HCT116 (cell line): ENCODE measurements around the gene TLR8. TPM values are rescaled to one million over a fixed set of nuclear protein-coding genes. Genes with fewer than 3 reads are reported as not detected.

Experiments used
- ATAC-seq: fragments of 200-7000 bp; cut with Tn5 transposase; 2 replicates; pipeline ENCODE4 v1.9.1; 2020; ENCODE audit warnings: mild to moderate bottlenecking, moderate library complexity
- BruUV-seq: library from RNA; stranded (reverse); fragments of 400-500 nt; replicated peaks from 2 replicates; lab custom pipeline; 2021; lab: Mats Ljungman, UMichigan
- CTCF ChIA-PET: fragments of 300-600 bp; sonication (Branson Sonifier 250); formaldehyde crosslinking; loops from one replicate; lab custom pipeline; 2021; ENCODE audit warnings: antibody characterized with exemption; lab: Charles Lee
- POLR2A ChIA-PET: fragments of 300-600, 350-600 bp; sonication (Branson Sonifier 250); formaldehyde crosslinking; loops from one replicate; lab custom pipeline; 2021; ENCODE audit warnings: antibody characterized with exemption; lab: Charles Lee
- RAD21 ChIA-PET, 2 experiments: fragments of 300-600 bp; sonication (Branson Sonifier 250); formaldehyde crosslinking; loops; one replicate each; lab custom pipeline; 2023; ENCODE audit warnings: low total read pairs in 2 of 2; ENCODE audit not compliant: uncharacterized antibody in 2 of 2, unreplicated experiment in 2 of 2, low non-redundant PET in 1 of 2; lab: Charles Lee
- DNase-seq: peaks from one replicate; pipeline ENCODE4 v3.0.0-alpha.2; 2010; ENCODE audit warnings: low read depth, low spot score
- H2AFZ ChIP-seq: fragments of 200-600 bp; shearing (Covaris generic), sonication (generic); 2 replicates; pipeline ENCODE4 v1.6.1; 2017; ENCODE audit warnings: low read depth, mixed run types, mixed read lengths, antibody characterized with exemption, low read length; ENCODE audit not compliant: poor library complexity, severe bottlenecking
- H3K27ac ChIP-seq: 2 replicates; pipeline ENCODE4 v1.5.1; 2012; ENCODE audit warnings: low read depth, low read length
- H3K27me3 ChIP-seq: fragments of 200-600 bp; sonication (generic); 2 replicates; pipeline ENCODE4 v1.6.1; 2016; ENCODE audit warnings: mixed run types, low read length, mixed read lengths; ENCODE audit not compliant: insufficient read depth
- H3K36me3 ChIP-seq, 2 experiments: fragments of 200-500 bp in 1 of 2; fragments of 200-600 bp in 1 of 2; sonication (Bioruptor generic) in 1 of 2; sonication (generic) in 1 of 2; 2 replicates each; pipeline versions ENCODE4 v1.5.1 to v1.6.1; 2014 to 2016; ENCODE audit warnings: low read length in 2 of 2, inconsistent platforms in 1 of 2, mixed read lengths in 1 of 2, mixed run types in 1 of 2; ENCODE audit not compliant: insufficient read depth in 2 of 2, control insufficient read depth in 1 of 2
- H3K4me1 ChIP-seq, 2 experiments: fragments of 200-600 bp in 1 of 2; sonication (generic) in 1 of 2; 2 replicates each; pipeline versions ENCODE4 v1.5.1 to v1.6.1; 2012 to 2017; ENCODE audit warnings: low read length in 2 of 2, inconsistent platforms in 1 of 2, mild to moderate bottlenecking in 1 of 2, mixed read lengths in 1 of 2, mixed run types in 1 of 2, moderate library complexity in 1 of 2; ENCODE audit not compliant: insufficient read depth in 2 of 2, control insufficient read depth in 1 of 2
- H3K4me2 ChIP-seq: fragments of 200-600 bp; sonication (generic); 2 replicates; pipeline ENCODE4 v1.6.1; 2017; ENCODE audit warnings: mixed run types, low read length, mixed read lengths
- H3K4me3 ChIP-seq, 2 experiments: fragments of 200-600 bp in 1 of 2; sonication (generic) in 1 of 2; replicated peaks in 1 of 2; 2 replicates each; pipeline ENCODE4 v1.5.1; 2011 to 2016; ENCODE audit warnings: low read length in 2 of 2, control low read depth in 1 of 2, low read depth in 1 of 2, mild to moderate bottlenecking in 1 of 2, mixed read lengths in 1 of 2, mixed run types in 1 of 2
- H3K79me2 ChIP-seq: fragments of 200-600 bp; sonication (generic); 2 replicates; pipeline ENCODE4 v1.6.1; 2017; ENCODE audit warnings: mild to moderate bottlenecking, mixed run types, low read length, moderate library complexity, mixed read lengths; ENCODE audit not compliant: insufficient read depth
- H3K9ac ChIP-seq: fragments of 200-600 bp; sonication (generic); 2 replicates; pipeline ENCODE4 v1.6.1; 2016; ENCODE audit warnings: low read length, mixed read lengths
- H3K9me2 ChIP-seq: fragments of 200-600 bp; sonication (generic), shearing (Covaris generic); 2 replicates; pipeline ENCODE4 v1.6.1; 2017; ENCODE audit warnings: mixed run types, mild to moderate bottlenecking, moderate library complexity; ENCODE audit not compliant: insufficient read depth
- H3K9me3 ChIP-seq, 2 experiments: fragments of 200-500 bp in 1 of 2; fragments of 200-600 bp in 1 of 2; sonication (Bioruptor generic) in 1 of 2; sonication (generic) in 1 of 2; 2 replicates each; pipeline ENCODE4 v1.6.1; 2014 to 2017; ENCODE audit warnings: low read length in 2 of 2, mixed read lengths in 2 of 2, inconsistent platforms in 1 of 2, low read depth in 1 of 2, mild to moderate bottlenecking in 1 of 2, mixed run types in 1 of 2, moderate library complexity in 1 of 2; ENCODE audit not compliant: control insufficient read depth in 1 of 2, insufficient read depth in 1 of 2
- H4K20me1 ChIP-seq: fragments of 200-600 bp; sonication (generic), shearing (Covaris generic); 2 replicates; pipeline ENCODE4 v1.6.1; 2017; ENCODE audit warnings: mixed run types, mild to moderate bottlenecking, moderate library complexity; ENCODE audit not compliant: insufficient read depth
- CBX3 ChIP-seq: IDR thresholded peaks from 2 replicates; pipeline ENCODE4 v1.6.1; 2012; ENCODE audit warnings: low read depth
- FOSL1 ChIP-seq: IDR thresholded peaks from 2 replicates; pipeline ENCODE4 v1.6.1; 2012; ENCODE audit warnings: low read depth
- SIN3A ChIP-seq: IDR thresholded peaks from 2 replicates; pipeline ENCODE4 v1.6.1; 2012; ENCODE audit warnings: low read depth
- SP1 ChIP-seq: IDR thresholded peaks from 2 replicates; pipeline ENCODE4 v1.6.1; 2012; ENCODE audit warnings: low read depth
- SRF ChIP-seq: IDR thresholded peaks from 2 replicates; pipeline ENCODE4 v1.6.1; 2012; ENCODE audit warnings: low read depth
- TCF7L2 ChIP-seq: IDR thresholded peaks from 2 replicates; pipeline ENCODE4 v1.7.0; 2011; ENCODE audit warnings: borderline replicate concordance, inconsistent platforms; ENCODE audit not compliant: insufficient read depth, insufficient read length; ENCODE audit errors: extremely low read depth
- YY1 ChIP-seq: IDR thresholded peaks from 2 replicates; pipeline ENCODE4 v1.6.1; 2011; ENCODE audit warnings: low read length, low read depth, moderate library complexity, mild to moderate bottlenecking; ENCODE audit not compliant: insufficient replicate concordance; ENCODE audit errors: extremely low read depth
- ZNF274 ChIP-seq: fragments of 200-500 bp; sonication (Bioruptor generic); IDR thresholded peaks from 2 replicates; pipeline ENCODE4 v1.6.1; 2014; ENCODE audit warnings: mild to moderate bottlenecking, low read depth, low read length, inconsistent platforms
- intact Hi-C: fragments of 100-400 bp; cut with micrococcal nuclease; formaldehyde crosslinking; loops from 2 replicates; pipeline ENCODE4 v1.10.0; 2022
- total RNA-seq: library from RNA; stranded (reverse); gene quantifications from one replicate; pipeline ENCODE4 v1.2.1, GENCODE V29; 2021; ENCODE audit not compliant: unreplicated experiment
- TF ChIP-seq, protein P1 (sequence below): IDR thresholded peaks from 2 replicates; pipeline ENCODE4 v1.6.1; 2012
- TF ChIP-seq, protein P2 (sequence below): IDR thresholded peaks from 2 replicates; pipeline ENCODE4 v1.6.1; 2012
- TF ChIP-seq, protein P3 (sequence below), 3 experiments: fragments of 200-600 bp in 1 of 3; sonication (generic) in 1 of 3; IDR thresholded peaks in 2 of 3; conservative IDR thresholded peaks in 1 of 3; 2 replicates each; pipeline ENCODE4 v1.5.1; 2012 to 2017; ENCODE audit warnings: low read depth in 2 of 3, low read length in 2 of 3, antibody characterized with exemption in 1 of 3, borderline replicate concordance in 1 of 3, control low read depth in 1 of 3, mild to moderate bottlenecking in 1 of 3, mixed read lengths in 1 of 3, mixed run types in 1 of 3, moderate library complexity in 1 of 3; ENCODE audit not compliant: insufficient read depth in 1 of 3

Gene TLR8
- total RNA-seq, 1 experiment from 2014 or later, result not detected

DNA sequence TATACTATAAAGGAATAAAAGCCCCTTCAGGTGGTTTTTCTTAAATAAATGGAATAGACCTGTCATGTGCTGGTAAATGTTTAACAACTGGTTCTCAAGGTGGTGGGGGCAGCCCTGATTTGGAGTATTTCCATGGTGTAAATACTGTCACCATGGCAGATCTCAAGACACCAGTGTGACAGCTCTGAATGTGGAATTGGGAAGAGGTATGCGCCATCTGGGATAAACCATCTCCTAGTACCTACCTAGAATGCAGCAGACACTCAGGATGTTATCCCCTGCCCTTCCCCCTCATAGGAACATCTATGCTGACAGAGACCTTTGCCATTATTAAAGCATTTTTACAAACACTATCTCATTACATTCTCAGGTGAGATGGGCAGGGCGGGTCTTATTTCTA, 42.1 kb downstream of the TLR8 start:
- POLR2A ChIA-PET, result no interaction called here

DNA sequence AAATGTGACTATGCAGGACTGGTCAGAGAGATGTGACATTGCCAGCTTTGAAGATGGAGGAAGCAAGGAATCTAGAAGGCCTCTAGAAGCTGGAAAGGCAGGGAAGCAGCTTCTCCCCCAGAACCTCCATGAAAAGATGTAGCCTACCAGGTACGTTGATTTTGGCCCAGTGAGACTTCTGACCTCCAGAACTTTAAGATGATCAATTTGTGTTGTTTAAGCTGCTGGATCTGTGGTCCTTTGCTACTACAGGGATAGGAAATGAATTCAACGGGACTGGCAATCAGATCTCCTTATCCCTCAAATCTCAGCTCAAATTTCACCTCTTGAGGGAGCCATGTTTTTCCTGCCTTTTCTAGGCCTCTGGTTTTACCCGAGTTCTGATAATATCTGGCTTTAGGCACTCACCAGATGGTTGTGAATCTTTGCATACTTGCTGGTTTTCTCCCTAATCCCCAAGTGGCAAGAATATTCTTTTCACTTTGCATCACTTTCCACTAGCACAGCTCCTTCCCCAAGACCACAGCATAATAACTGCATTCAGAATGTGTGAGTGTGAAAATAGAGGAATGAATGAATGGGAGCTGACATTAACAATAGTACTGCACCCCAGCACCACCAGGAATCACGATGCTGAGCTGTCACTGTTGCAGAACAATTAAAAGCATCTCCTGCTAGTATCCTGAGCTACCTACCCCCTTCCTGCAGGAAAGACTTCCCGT, 42.9 kb downstream of the TLR8 start:
- intact Hi-C loops, result loop anchor here (10.0 kb wide), 1 partner anchor 695 kb away; no protein-coding TSS in a partner anchor
- CTCF ChIA-PET, result interaction anchor here (0.8 kb wide), 1 partner anchor 539 kb away, joined by 5 read pairs; no protein-coding TSS in a partner anchor
- Histone ChIP-seq H3K27me3 (no peaks in the 10 kb centered on the region), H3K9me3 (no peaks in the 10 kb centered on the region), H3K4me3 (no peak overlapping the region), H3K36me3 (no peaks in the 10 kb centered on the region), H4K20me1 (no peaks in the 10 kb centered on the region), H3K9me2 (no peaks in the 10 kb centered on the region), H3K4me1 (peaks cover 9 to 11% of the 10 kb centered on the region in 2 experiments; a peak in 3 of 4 replicates), H3K27ac (no peak overlapping the region), H3K9ac (no peak overlapping the region), H3K4me2 (no peak overlapping the region), H3K79me2 (no peaks in the 10 kb centered on the region), H2AFZ (no peak overlapping the region)
- POLR2A ChIA-PET, result no interaction called here
- DNase-seq (no peak), ATAC-seq (no peak)
- BruUV-seq, result no TSS peak
- RAD21 ChIA-PET, result no interaction called here
- TF ChIP-seq YY1 (no peak), TCF7L2 (no peak), SP1 (no peak), CBX3 (no peak), SRF (no peak), ZNF274 (no peak), SIN3A (no peak)
- TF ChIP-seq, protein P1, sequence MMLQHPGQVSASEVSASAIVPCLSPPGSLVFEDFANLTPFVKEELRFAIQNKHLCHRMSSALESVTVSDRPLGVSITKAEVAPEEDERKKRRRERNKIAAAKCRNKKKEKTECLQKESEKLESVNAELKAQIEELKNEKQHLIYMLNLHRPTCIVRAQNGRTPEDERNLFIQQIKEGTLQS, result no peak
- TF ChIP-seq, protein P2, sequence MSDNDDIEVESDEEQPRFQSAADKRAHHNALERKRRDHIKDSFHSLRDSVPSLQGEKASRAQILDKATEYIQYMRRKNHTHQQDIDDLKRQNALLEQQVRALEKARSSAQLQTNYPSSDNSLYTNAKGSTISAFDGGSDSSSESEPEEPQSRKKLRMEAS, result no peak

More for the DNA sequence above, 42.1 kb downstream of the TLR8 start:
- CTCF ChIA-PET, result no interaction called here
- H3K9me2 ChIP-seq, result no peaks in the 10 kb centered on the region
- BruUV-seq, result no TSS peak
- intact Hi-C loops, result loop anchor here (10.0 kb wide), 1 partner anchor 696 kb away; no protein-coding TSS in a partner anchor
- no peaks in the 10 kb centered on the region for H4K20me1 ChIP-seq
- no peak overlapping the region for H3K9ac ChIP-seq
- H3K9me3 ChIP-seq, result no peaks in the 10 kb centered on the region
- peaks cover 9 to 11% of the 10 kb centered on the region in 2 experiments; a peak in 3 of 4 replicates for H3K4me1 ChIP-seq
- H3K79me2 ChIP-seq, result no peaks in the 10 kb centered on the region
- no peaks in the 10 kb centered on the region for H3K36me3 ChIP-seq
- RAD21 ChIA-PET, result no interaction called here
- no peak for TF ChIP-seq FOSL1
- TF ChIP-seq, protein P3, sequence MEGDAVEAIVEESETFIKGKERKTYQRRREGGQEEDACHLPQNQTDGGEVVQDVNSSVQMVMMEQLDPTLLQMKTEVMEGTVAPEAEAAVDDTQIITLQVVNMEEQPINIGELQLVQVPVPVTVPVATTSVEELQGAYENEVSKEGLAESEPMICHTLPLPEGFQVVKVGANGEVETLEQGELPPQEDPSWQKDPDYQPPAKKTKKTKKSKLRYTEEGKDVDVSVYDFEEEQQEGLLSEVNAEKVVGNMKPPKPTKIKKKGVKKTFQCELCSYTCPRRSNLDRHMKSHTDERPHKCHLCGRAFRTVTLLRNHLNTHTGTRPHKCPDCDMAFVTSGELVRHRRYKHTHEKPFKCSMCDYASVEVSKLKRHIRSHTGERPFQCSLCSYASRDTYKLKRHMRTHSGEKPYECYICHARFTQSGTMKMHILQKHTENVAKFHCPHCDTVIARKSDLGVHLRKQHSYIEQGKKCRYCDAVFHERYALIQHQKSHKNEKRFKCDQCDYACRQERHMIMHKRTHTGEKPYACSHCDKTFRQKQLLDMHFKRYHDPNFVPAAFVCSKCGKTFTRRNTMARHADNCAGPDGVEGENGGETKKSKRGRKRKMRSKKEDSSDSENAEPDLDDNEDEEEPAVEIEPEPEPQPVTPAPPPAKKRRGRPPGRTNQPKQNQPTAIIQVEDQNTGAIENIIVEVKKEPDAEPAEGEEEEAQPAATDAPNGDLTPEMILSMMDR (IDR thresholded peaks at IDR 0.05 in 2 of 3, conservative IDR thresholded peaks at IDR 0.05 in 1 of 3; ENCODE audit: borderline replicate concordance in 1 of 3, insufficient read depth in 1 of 3, low read depth in 2 of 3, low read length in 2 of 3), result no peak
- no peak overlapping the region for H3K4me3 ChIP-seq
- no peak overlapping the region for H2AFZ ChIP-seq
- DNase-seq (no peak), ATAC-seq (no peak)
- no peak overlapping the region for H3K27ac ChIP-seq
- no peaks in the 10 kb centered on the region for H3K27me3 ChIP-seq
- H3K4me2 ChIP-seq, result no peak overlapping the region
